HG02885 (cell line): ENCODE measurements around the gene DLGAP4.
"Not testable (repeated sequence)": the region's sequence is repeated elsewhere in the genome, so short reads cannot be mapped to it uniquely, and the experiment has no call there.

ENCODE experiments used
- ATAC-seq: cut with Tn5 transposase; IDR thresholded peaks from one replicate; pipeline ENCODE4 v1.9.1; 2021; ENCODE audit warnings: mild to moderate bottlenecking; ENCODE audit not compliant: unreplicated experiment, poor library complexity

DLGAP4 gene

DNA sequence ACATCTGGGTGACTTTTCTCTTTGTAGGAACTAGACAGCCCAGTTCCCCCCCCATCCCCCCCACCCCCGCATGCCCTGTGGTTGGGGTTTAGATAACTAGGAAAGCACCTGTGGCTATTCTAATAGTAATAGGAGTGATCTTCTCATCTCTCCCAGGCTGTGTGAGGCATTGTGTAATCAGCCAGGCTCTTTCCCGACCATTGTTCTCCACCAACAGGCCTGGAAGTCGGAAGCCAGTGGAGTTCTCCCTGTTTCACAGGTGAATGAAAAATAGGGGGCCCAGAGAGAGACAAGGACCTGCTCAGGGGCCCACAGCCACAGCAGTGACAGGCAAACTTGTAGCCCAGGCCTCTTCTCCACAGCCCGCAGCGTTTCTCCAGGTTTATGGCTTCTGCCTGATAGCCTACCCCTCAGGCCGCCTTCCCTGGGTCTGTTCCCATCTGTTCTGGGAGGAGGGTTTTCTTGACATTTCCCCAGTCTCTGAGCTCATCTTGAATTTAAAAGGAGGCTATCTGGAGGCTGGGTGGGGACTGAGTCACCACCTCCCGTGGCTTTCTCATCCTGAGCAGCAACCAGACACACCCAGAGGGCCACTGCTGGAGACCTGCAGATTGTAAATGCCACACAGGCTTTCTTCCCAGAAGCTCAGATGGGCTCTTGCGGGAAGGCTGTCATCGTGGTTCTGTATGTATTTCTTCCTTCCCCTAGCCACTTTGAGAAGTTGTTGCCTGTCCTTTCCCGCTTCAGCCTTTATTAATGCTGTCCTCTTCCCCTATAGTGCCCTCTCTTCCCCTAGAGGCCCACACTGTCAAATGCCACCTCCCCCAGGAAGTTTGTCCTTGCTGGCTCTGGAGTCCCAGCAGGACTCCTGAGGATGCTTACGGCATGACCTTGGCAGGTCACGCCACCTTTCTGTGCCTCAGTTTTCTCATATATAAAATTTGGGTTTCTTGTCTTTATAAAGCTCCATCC, 159.3 kb downstream of the DLGAP4 start:
- no peak for ATAC-seq

DNA sequence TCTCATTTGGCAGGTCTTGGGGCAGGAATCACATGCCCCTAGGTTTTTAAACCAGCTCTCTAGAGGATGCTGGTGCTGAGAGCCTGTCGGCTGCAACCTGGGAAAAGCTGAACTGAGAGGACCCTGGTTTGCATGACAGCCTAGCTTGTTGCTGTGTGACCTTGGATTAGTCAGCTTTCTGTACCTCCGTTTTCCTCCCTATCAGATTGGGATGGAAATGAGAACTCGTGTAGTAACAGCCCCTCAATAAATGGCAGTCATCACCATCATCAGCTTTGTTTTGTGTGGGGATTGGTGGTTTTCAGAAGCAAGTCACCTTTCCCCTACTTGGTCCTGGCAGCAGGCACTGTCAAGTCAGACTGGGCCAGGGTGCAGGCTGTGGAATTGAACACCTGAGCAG, 159.9 kb downstream of the DLGAP4 start:
- ATAC-seq, result no peak

DNA sequence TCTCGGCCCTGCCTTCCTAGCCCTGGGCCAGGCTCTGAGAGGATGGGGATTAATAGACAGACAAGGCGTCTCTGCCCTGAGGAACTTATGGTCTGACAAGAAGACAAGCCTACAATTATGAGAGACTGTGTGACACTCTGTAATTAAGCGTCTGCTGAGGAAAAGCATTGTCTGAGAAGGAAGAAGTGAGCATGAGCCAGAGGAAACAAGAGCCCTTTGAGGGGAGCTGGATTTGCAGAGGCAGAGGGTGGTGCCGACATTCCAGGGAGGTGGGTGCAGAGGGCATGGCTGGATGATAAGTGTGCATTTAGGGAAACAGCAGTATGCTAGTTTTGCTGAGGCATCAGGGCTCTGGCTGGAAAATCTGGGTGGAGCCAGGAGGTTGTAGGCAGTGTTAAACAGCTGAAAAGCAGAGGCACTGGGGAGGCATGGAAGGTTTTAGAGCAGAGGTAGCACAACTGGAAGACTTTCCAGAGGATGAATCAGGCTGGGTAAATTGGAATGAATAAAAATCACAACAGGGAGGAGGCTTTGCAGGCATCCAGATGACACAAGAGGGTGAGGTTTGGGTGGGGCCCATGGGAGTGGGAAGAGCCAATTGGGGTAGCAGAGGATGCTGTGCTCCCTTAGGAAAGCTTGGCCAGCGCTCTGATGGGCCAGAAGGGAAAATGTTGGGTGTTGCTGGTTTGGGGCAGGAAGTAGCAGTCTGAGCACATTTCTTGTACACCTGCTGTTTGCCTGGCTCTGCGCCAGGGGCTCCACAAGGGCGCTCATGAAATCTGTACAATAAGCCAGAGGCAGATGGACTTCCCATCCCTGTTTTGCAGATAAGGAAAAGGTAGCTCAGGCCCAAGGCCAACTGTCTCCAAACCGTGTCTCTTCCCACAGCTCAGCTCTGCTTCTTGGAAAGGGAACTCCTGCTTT, 161.2 kb downstream of the DLGAP4 start:
- ATAC-seq, result no peak

DNA sequence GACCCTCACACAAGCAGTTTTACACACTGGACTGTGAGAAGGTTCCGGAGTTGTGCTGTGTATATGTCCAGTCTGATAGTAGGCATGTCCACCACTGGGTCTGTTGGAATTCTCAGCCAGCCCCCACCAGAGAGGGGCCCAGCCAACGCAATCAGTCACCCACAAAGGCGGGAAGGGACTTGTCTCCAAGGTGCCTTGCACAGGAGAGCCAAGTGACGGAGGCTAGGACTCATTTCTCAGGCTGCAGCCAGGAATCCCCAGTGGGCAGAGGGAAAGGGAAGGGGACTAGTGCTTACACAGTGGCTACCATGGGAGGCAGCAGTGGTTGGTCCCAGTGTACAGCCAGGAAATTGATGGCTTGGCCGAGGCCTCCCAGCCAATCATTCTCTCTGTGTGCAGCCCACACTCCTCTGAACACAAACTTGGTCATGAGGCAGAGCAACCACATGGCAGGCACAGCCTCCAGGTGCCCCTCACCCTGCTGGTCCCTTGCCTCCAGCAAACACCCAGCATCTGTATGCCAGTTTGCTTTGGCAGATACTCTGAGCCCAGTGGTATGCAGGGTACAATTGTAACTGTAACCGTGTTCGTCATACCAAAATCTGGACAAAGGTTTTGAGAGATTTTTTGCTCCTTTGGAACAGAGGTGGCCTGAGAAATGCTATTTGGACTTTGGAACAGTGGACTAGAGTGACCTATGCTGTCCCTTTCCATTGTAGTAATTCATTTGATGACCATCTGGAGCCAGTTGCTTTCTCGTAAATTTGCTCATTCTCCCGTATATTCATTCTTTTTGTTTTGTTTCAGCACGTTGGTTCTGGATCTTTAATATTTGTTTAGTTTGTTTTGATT, 162.2 kb downstream of the DLGAP4 start:
- no peak for ATAC-seq

DNA sequence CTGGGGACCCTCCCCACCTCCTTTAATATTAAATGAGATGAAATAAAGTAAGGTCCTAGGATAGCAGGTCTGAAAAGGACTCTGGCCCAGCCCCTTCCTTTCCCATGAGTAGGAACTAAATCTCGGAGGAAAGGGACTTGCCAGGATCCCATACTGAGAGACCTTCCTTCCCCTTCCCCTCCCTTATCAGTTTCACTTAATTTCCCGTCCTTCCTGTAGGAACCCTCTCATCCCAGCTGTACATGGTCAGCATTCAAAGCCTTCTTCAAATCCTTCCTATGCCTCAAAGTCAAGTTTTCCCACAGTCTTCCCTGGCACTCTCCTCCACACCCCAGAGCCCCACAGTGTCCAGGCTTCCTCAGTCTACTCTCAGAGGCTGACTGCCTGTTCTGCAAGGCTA, 163.8 kb downstream of the DLGAP4 start:
- ATAC-seq, result no peak

DNA sequence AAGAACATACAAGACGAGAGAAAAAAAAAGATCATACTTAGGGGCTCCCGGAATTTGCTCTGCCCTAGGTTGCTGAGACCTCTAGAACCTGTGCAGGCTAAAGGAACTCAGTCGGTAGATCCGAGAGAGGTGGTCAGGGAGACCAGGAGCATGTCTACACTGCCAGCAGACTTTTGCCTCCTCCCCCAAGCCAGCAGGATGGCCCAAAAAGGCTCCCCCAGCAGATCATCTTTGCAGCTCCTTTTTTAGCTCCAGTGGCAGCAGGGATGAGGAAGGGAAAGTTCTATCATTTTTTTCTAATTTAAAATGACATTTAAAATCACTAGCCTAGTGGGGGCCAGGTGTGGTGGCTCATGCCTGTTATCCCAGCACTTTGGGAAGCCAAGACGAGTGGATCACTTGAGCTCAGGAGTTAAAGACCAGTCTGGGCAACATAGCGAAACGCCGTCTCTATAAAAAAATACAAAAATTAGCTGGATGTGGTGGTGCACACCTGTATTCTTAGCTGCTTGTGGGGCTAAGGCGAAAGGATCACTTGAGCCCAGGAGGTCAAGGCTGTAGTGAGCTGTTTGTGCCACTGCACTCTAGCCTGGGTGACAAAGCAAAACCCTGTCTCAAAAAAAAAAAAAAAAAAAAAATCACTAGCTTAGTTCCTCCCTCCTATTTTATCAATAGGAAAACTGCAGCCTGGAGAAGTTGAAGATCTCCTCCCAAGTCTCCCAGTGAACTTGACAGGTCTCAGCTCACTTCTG, 165.9 kb downstream of the DLGAP4 start:
- no peak for ATAC-seq

DNA sequence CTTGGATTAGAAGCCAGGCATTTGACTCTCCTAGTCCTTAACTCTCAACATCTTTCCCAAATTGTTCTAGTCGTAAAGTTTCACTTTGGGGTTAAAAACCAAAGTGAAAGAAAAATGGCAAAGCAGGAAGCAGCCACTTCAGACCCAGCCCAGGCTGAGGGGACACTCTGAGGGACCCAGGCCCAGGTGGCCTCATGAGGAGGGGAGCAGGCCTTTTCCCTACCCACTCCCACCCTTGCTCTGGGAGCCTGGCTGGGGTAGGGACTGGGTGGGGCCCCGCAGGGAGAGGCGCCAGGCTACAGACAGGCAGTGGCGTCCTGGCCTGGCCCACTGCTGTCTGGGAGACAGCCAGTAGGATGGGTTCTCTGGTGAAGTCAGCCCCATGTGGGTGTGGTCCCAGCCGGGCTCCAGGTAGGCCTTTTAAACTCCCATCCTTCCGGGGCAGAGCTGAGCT, 166.5 kb downstream of the DLGAP4 start:
- ATAC-seq, result peak; percentile 41

DNA sequence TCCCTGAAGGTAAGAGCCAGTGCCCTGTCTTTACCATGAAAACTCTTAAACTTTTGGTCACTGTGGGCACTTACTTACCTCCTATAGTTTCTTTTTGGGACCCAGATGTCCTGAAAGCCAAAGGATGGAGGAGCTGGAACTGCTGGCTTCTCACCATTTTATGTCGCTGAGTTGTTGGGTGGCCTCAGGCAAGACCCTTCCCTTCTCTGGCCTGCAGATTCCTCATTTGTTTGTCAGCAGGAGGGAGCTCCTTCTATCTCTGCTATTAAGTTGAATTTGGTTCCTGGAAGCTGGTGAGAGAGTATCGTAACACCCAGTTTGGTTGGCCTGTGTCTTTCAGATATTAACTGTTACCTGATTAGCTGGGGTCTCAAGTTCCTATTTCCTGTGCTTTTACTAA, 167.0 kb downstream of the DLGAP4 start:
- no peak for ATAC-seq

DNA sequence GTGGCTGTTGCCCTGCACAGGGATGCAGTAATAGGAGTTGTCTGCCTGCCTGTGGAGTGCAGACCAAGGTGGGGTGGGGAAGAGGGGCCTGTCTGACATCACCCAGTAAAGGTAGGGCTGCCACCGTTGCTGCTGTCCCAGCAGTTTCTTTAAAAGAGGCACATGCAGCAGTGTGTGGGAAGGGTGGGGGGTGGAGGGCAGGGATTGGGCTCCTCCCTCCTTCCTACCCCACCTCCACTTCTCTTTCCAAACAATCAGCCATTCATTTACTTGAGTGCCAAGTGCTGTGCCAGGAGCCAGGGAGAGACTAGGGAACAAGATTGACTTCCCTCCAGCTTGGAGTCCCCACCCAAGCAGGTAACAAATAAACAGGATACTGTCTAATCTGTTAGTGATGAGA, 168.4 kb downstream of the DLGAP4 start:
- no peak for ATAC-seq

DNA sequence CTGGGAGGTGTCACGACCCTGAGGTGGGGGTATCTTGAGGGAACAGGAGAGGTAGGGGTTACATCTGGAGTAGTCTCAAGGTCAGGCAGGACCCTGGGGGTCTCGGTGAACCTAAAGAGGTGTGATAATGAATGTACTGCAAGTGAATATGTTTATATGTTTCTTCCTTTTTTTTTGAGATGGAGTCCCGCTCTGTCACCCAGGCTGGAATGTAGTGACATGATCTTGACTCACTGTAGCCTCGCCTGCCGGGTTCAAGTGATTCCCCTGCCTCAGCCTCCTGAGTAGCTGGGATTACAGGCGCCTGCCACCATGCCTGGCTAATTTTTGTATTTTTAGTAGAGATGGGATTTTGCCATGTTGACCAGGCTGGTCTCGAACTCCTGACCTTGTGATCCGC, 168.9 kb downstream of the DLGAP4 start:
- not testable (repeated sequence) for ATAC-seq

DNA sequence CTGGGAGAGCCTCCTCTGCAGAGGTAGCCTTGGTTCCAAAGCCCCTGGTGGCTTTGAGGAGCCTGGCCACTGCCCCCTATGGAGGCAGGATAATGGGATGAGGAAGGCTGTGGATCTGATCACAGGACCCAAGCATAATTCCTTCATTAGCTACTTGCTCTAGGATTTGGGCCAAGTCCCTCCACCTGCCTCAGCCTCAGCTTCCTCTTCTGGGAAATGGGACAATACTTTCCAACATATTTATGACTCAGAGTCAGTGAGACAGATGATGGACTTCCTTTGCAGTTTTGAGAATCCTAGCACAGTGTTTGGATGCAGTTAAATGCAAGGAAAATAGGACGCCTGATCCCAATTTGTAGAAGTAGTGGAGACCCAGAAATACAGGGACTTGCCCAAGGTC, 171.3 kb downstream of the DLGAP4 start:
- ATAC-seq, result no peak

DNA sequence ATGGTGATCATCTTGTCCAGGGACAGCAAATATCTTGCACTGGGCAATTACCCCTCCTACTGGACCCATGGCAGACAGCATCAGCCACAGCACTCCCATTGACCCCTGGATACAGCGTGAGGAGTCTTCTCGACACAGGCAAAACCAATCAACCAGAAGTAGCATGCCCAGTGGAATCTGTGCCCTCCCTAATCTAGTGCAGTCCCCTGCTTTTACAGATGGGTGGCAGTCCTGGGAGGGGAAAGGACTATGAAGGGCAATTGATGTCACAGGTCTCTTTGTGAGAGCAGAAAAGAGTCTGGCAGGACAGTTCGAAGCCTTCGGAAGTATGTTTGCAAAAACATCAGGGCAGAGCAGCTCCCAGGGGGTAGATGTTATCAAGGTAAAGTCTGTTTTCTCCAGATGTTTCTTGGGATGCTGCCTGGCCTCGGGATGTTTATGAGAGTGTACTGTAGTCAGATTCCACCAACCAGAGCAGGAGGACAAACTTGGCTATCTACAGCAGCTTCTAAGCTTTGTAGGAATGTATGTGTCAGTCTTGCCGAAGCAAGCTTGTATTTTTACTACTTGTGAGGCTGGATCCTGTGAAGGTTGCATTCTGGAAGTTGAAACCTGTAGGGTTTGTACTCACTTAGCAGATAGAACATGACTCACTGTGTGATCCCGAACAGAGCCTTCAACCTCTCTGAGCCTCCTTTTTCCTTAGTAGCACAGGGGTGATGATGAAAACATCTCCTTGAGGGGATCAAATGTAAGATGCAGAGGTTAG, 172.2 kb downstream of the DLGAP4 start:
- ATAC-seq, result no peak

DNA sequence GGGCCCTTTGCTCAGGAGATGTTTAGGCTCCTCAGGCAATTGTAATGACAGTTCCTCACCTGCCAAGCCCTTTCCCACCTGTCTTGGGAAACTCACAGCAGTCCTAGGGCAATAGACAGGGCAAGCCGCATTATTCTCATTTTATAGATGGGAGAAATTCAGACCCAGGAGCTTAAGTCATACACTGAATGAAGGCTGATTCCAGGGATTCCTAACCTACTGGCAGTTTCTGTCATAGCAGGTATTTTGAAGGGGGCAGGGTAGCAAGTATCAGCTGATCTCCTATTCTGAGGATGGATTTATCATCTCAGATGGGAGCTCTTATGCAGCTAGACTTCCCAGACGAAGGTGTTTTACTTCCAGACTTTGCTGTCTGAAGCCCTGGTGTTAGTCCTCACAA, 173.8 kb downstream of the DLGAP4 start:
- ATAC-seq, result no peak

DNA sequence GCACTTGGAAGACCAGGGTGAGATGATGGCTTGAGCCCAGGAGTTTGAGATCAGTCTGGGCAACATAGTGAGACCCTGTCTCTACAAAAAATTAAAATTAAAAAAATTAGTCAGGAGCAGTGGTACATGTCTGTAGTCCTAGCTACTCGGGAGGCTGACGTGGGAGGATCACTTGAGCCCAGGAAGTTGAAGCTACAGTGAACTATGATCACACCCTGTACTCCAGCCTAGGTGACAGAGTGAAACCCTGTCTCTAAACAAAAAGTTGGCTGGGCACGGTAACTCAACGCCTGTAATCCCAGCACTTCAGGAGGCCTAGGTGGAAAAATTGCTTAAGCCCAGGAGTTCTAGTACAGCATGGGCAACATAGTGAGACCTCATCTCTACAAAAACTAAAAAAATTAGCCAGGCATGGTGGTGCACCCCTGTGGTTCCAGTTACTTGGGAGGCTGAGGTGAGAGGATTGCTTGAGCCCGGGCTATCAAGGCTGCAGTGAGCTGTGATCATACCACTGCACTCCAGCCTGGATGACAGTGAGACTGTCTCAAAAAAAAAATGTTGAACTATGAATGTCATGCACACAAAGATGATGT, 174.4 kb downstream of the DLGAP4 start:
- no peak for ATAC-seq

DNA sequence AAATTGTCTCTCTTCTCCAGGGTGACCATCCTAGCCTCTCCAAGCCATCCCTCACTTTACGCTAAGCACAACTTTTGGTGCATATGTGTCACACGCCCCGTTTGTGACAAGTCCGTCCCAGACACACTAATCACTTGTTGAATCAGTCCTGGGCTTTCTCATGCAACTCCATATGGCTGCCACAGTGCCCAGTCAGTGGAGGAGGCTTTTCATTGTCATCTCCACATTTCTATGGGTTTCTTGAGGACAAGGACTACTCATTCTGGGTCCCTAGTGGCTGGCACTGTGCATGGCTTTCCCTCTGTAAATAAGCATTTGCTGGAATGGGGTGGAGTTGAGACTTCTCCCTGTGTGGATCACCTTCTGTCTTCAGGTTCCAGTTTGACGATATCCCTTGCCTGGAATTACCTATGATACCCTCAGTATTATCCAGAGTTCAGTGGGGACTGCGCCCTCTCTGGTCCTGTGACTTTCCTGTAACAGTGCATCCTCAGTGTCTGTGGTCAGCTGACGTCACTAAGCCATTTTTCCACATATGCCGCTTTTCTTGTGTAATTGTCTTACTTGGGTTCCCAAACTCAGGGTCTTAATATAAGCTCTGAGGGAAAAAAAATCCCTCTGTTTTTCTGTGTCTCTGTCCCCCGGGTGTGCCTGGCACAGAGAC, 175.4 kb downstream of the DLGAP4 start:
- no peak for ATAC-seq

DNA sequence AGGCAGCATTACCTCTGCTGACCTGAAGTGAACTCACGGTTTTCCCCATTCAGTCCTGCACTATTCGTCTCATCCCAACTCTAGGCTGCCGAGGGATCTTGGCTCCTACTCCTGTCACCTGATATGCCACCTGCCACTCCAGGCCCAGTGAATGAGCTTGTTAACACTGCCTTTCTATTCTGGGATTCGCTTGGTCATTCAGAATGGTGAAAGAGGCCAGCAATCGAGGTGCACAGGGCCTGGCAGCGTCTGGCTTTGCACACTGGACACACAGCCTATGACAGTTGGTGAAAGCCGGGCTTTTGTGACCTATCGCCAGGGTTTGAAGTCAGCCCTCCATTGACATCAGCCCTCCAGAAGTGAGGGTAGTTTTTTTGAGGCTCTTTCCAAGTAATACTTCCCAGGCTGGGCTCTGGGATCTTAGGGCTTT, 175.9 kb downstream of the DLGAP4 start:
- ATAC-seq, result no peak

DNA sequence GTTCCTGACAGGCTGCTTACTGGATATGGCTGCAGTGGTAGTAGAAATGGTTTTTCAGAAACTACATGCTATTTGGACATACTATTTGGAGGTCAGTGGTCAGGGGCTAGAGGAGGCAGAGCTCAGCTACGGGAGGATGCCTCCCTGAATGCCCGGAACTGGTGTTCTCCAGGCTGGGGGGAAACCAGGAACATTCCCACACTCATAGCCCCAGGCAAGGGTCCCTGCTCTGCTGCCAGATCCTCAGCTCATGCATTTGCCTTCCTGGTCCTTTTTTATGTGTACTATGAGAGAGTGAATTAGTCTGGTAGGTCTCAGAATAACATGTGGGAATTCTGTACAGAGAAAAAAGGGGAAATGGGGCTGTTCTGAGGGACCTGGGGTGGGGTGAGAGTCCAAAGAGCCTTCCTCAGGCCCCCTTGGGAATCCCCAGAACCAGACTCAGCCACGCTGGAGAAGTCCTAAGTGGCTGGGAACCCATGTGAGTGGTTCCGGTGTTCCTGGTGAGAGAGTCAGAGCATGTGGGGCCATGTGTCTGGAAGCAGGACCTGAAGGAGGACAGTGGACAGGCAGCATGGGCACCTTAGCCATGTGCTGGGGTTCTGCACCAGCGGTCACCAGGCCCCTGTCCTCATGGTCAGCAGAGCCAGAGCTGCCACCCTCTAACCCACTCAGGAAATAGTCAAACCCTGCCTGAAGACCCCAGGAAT, 177.2 kb downstream of the DLGAP4 start:
- no peak for ATAC-seq
